KMS-11 (cell line): Measurements from ENCODE around the gene SCNN1B.

Source experiments
- H2AFZ ChIP-seq: fragments of 200-600 bp; sonication (generic); 2 replicates; pipeline ENCODE4 v1.6.1; 2016; ENCODE audit warnings: antibody characterized with exemption, mixed run types, low read depth
- H3K27ac ChIP-seq: fragments of 200-600 bp; sonication (generic); 2 replicates; pipeline ENCODE4 v1.6.1; 2016; ENCODE audit warnings: mild to moderate bottlenecking, mixed run types
- H3K27me3 ChIP-seq: fragments of 200-600 bp; sonication (generic); 2 replicates; pipeline ENCODE4 v1.6.1; 2017; ENCODE audit warnings: mild to moderate bottlenecking, low read depth, mixed run types, moderate library complexity; ENCODE audit not compliant: insufficient read depth
- H3K36me3 ChIP-seq: fragments of 200-600 bp; sonication (generic); 2 replicates; pipeline ENCODE4 v1.6.1; 2017; ENCODE audit warnings: mild to moderate bottlenecking, mixed run types; ENCODE audit not compliant: insufficient read depth
- H3K4me1 ChIP-seq: fragments of 200-600 bp; sonication (generic); 2 replicates; pipeline ENCODE4 v1.6.1; 2016; ENCODE audit warnings: mild to moderate bottlenecking, low read depth, mixed run types; ENCODE audit not compliant: poor library complexity, severe bottlenecking
- H3K4me2 ChIP-seq: fragments of 200-600 bp; sonication (generic); 2 replicates; pipeline ENCODE4 v1.7.0; 2016; ENCODE audit warnings: mild to moderate bottlenecking, mixed run types
- H3K4me3 ChIP-seq: fragments of 200-600 bp; sonication (generic); IDR thresholded peaks from 2 replicates; pipeline ENCODE4 v1.6.1; 2017; ENCODE audit warnings: low read depth, low read length, mixed read lengths; ENCODE audit not compliant: insufficient read depth
- H3K79me2 ChIP-seq: fragments of 200-600 bp; sonication (generic); 2 replicates; pipeline ENCODE4 v1.6.1; 2016; ENCODE audit warnings: low read depth, mixed run types; ENCODE audit not compliant: insufficient read depth
- H3K9ac ChIP-seq: fragments of 200-600 bp; sonication (generic); 2 replicates; pipeline ENCODE4 v1.6.1; 2016; ENCODE audit warnings: mild to moderate bottlenecking, mixed run types
- H4K20me1 ChIP-seq: fragments of 200-600 bp; sonication (generic); 2 replicates; pipeline ENCODE4 v1.6.1; 2016; ENCODE audit warnings: mild to moderate bottlenecking, mixed run types; ENCODE audit not compliant: insufficient read depth
- CTCF ChIP-seq: fragments of 200-600 bp; sonication (generic); conservative IDR thresholded peaks from 2 replicates; pipeline ENCODE4 v1.6.1; 2017; ENCODE audit warnings: low read depth, mild to moderate bottlenecking, antibody characterized with exemption, low read length, moderate library complexity, mixed read lengths

Gene SCNN1B

GRCh38 chr16:23321206-23321875 lies 19.2 kb downstream of the SCNN1B start:
- H3K79me2 ChIP-seq = no peaks in the 10 kb centered on the region

GRCh38 chr16:23323224-23324030 lies 21.3 kb downstream of the SCNN1B start:
- Histone ChIP-seq H3K4me1 (peaks cover 53% of the 10 kb centered on the region), H4K20me1 (no peaks in the 10 kb centered on the region), H3K9ac (no peak overlapping the region), H3K4me2 (peak overlapping the region; percentile 53), H2AFZ (no peak overlapping the region), H3K4me3 (no peak overlapping the region), H3K79me2 (no peaks in the 10 kb centered on the region), H3K36me3 (no peaks in the 10 kb centered on the region), H3K27me3 (no peaks in the 10 kb centered on the region), H3K27ac (peak overlapping the region; percentile 35; the same call in 1 of the 2 replicates)
- 0 out of 2 replicates have a peak, but pooled peaks have one; percentile 5 for TF ChIP-seq CTCF

More at GRCh38 chr16:23321206-23321875, 19.2 kb downstream of the SCNN1B start:
- Histone ChIP-seq H2AFZ (no peak overlapping the region), H3K4me2 (no peak overlapping the region), H3K27ac (no peak overlapping the region), H3K27me3 (no peaks in the 10 kb centered on the region), H4K20me1 (no peaks in the 10 kb centered on the region), H3K36me3 (no peaks in the 10 kb centered on the region), H3K4me1 (peaks cover 55% of the 10 kb centered on the region), H3K4me3 (no peak overlapping the region), H3K9ac (no peak overlapping the region)
- no peak for TF ChIP-seq CTCF

GRCh38 chr16:23324727-23325126 lies 22.6 kb downstream of the SCNN1B start:
- no peaks in the 10 kb centered on the region for H3K79me2 ChIP-seq
- no peak overlapping the region for H2AFZ ChIP-seq
- H3K4me1 ChIP-seq = peaks cover 44% of the 10 kb centered on the region
- H3K36me3 ChIP-seq = no peaks in the 10 kb centered on the region
- no peaks in the 10 kb centered on the region for H4K20me1 ChIP-seq
- H3K27me3 ChIP-seq = no peaks in the 10 kb centered on the region
- no peak overlapping the region for H3K9ac ChIP-seq
- H3K4me3 ChIP-seq = no peak overlapping the region
- peak overlapping the region; percentile 53; the same call in 1 of the 2 replicates for H3K4me2 ChIP-seq
- no peak overlapping the region; the same call in 1 of the 2 replicates for H3K27ac ChIP-seq
- TF ChIP-seq CTCF = no peak

GRCh38 chr16:23327836-23328235 lies 25.7 kb downstream of the SCNN1B start:
- H3K36me3 ChIP-seq = no peaks in the 10 kb centered on the region
- H3K79me2 ChIP-seq = no peaks in the 10 kb centered on the region
- H3K4me2 ChIP-seq = no peak overlapping the region
- no peak overlapping the region for H3K4me3 ChIP-seq
- H4K20me1 ChIP-seq = no peaks in the 10 kb centered on the region
- no peak overlapping the region for H3K9ac ChIP-seq
- no peak for TF ChIP-seq CTCF
- H2AFZ ChIP-seq = no peak overlapping the region
- H3K27me3 ChIP-seq = no peaks in the 10 kb centered on the region
- H3K4me1 ChIP-seq = peaks cover 54% of the 10 kb centered on the region
- H3K27ac ChIP-seq = no peak overlapping the region
